ENCODE measurements around the gene NAT14.
A peak's percentile ranks its signal among the peaks of the same experiment; 100 is the strongest.
"Not testable (repeated sequence)": the region's sequence is repeated elsewhere in the genome, so short reads cannot be mapped to it uniquely, and the experiment has no call there.

Gene NAT14

DNA sequence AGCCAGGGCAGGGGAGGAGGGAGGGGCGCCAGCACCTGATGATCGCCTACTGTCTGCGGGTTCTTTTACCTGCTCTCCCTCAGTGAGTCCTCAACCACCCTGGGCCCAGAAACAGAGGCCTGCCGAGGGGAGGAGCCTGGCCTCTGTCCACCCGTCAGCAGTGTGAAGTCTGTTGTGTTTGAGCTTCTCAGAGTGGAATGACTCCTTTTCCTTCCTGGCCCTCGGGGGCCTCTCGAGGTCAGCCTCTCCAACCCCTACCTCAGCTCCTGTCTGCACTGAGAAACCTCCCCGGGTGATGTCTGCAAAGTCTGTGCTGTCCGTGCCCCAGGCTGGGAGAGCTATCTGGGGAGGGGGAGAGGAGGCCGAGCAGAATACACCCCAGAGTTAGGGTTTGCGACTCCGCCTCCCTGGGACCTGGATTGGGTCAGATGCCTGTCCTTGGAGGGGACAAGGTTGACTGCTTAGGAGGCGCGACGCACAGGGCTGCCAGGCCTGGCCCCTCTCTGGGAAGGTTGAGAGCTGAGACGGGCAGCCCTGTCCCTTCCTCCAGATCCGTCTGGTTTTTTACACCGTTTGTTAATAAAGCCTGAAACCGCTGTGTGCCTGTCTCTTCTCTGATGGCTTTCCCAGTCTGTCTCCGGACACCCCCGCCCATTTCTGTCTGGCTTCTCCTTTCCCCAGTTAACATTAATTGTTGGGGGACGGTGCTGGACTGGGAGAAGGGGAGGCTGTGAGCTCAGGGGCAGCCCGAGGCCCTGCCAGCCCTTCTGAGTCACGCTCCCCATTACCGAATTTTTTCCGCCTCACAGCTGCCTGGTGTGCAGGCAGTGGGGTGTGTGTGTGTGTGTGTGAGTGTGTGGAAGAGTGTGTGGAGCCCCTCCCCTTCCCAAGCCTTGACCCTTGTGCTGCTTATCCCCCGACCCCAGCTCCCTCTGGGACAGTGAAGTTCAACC lies 2.3 kb downstream of the NAT14 start:
- DNase-seq (ENCODE audit: low read depth) = peak; percentile 89

DNA sequence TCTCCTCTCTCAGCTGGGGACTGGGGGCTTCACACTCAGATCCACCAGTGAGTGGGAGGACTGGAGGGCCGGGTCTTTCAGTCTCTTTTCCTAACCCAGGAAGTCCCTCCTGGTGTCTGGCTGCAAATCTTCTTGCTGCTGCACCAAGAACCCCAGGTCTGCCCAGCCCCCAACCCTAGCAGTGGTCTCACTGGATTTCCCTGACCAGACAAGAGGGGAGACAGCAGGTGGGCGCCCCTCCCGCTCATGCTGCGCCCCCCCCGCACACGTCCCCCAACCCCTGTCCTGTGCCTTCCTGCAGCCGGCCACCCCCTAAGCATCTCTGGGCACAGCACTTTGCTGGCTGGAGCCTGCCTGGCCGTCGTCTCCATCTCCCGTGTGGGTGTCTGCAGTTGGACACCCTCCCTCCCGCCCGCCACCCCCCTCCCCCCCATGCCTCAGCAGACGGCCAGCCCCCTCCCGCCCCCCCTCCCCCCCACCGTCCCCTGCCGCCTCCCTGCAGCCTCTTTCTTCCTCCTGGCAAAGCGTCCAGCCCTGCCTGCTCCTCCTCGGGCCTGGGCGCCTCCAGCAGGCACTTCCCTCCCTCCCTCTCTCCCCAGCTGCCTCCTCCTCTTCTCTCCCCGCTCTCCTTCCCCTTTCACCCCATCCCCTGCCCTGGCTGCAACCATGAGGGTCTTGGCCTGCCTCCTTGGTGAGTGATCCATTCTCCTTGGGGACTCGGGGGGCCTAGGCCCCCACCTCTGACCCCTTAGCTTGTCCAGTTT lies 3.1 kb downstream of the NAT14 start, which contains the start of gene SSC5D:
TSS of gene SSC5D (plus strand) at position 513 of the 764 bp plus-strand sequence. CDS start at position 667, 154 bp downstream.
- peak; percentile 46 for DNase-seq (ENCODE audit: low read depth)

DNA sequence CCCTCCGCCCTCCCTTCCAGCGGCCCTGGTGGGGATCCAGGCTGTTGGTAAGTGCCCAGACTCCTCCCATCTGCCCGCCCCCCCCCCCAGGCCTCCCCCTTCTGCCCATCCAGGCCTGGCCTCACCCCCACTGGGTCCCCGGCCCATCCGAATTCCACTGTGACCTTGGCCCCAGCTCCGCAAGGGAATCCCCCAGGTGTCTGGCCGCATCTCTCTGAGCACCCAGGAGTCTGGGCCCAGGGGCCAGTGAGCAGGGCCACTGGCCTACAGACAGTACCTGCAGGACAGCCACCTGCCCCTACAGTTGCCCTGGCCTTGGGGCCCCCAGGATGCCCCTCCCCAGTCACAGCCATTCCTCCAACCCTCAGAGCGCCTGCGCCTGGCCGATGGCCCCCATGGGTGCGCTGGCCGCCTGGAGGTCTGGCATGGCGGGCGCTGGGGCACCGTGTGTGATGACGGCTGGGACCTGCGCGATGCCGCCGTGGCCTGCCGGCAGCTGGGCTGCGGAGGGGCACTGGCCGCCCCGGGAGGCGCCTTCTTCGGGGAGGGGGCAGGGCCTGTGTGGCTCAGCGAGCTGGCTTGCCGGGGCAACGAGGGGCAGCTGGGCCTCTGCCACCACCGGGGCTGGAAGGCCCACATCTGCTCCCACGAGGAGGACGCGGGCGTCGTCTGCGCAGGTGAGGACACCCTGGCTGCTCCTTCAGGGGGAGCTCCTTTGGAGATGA lies 4.2 kb downstream of the NAT14 start:
- no peak for DNase-seq (ENCODE audit: low read depth)

DNA sequence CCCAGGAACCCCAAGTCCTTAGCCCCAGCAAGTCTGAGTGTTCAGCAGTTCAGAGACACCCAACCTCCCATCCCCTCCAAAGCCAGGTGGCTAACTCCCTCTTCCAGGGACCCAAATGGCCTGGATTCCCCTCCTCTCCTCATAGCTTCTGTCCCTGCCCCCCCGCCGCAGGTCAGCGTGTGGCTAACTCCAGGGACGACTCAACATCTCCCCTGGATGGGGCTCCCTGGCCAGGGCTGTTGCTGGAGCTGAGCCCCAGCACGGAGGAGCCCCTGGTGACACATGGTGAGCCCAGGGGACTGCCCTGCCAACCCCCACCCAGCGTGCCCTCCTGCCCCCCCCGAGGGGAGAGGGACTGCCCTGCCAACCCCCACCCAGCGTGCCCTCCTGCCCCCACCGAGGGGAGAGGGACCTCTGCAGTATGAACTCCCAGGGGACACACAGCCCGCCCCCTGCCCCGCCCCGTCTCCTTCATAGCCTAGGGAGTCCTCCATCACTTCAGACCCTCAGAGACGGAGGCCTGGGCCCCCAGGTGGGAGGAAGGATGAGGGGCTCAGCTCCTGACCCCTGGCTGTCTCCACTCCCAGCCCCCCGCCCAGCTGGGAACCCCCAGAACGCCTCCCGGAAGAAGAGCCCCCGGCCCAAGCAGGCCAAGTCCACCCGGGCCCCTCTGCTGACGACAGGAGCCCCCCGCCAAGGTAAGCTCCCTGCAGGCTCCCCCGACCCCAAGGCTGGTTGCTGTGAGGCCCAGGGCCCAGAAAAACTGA lies 4.9 kb downstream of the NAT14 start:
- DNase-seq (ENCODE audit: low read depth) = no peak

DNA sequence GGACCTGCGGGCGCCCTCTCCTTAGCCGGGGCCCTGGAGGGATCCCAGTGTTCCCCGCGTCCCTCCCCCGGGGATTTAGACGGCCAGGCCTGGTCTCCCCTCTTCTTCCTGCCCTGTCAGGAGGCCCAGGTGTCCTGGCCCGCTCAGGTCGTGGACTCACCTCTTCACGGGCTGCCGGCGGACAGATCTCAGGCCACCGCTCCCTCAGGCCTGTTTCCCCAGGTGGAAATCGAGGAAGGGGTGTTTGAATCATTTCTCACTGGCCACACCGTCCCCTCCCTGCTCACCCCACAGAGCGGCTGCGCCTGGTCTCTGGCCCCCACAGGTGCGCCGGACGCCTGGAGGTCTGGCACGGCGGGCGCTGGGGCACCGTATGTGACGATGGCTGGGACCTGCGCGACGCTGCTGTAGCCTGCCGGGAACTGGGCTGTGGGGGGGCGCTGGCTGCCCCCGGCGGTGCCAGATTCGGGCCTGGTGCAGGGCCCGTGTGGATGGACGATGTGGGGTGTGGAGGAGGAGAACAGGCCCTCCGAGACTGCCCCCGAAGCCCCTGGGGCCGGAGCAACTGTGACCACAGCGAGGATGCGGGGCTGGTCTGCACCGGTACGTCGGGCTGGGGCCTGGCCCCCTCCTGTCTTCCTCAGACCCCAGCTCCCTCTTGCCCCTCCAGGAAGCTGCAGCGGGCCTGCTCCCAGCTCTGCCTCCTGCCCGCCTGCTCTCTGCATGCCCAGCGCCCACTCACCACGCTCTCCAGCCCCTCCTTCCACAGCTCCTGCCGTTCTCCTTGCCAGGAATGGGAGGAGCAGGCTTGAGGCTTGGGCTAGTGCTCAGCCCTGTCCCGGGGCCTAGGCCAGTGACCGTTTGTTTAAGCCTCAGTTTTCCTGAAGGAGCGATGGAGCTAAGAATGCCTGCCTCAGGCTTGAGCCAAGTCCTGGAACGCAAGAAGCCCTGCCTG lies 5.8 kb downstream of the NAT14 start:
- no peak for DNase-seq (ENCODE audit: low read depth)

DNA sequence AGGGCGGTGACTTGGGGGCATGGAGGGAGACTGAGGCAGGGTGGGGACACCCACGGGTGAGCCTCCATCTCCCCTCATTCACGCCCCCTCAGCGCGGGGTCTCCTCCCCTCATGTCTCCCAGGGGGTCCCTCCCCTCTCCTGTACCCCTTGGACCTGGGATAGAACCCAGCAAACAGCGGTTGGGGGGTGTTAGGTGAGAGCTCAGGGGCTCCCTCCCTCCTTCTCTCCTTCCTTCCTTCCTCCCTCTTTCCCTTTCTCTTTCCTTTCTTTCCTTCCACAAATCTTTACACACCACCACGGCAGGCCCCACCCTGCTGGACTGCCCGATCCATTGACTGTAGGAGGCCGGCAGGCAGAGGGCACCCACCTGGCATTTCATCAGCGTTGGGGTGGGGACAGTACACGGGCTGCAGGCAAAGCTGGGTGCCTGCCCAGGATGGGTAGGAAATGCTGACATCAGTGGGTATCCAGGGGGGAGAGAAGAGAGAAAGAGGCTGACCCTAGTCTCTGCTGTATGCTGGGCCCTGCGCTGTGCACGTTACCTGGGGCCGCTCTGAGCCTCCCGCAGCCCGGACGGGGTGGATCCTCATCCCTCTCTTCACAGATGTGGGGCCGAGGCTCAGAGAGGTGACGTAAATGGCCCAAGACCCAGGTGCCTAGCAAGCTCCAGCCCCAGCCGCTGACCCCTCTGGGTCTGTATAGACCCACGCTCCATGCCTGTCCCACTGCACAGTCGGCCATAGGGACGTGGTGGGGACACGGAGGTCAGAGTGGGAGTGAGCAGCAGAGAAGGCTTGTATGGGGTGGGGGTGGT lies 6.8 kb downstream of the NAT14 start:
- DNase-seq (ENCODE audit: low read depth) = no peak

DNA sequence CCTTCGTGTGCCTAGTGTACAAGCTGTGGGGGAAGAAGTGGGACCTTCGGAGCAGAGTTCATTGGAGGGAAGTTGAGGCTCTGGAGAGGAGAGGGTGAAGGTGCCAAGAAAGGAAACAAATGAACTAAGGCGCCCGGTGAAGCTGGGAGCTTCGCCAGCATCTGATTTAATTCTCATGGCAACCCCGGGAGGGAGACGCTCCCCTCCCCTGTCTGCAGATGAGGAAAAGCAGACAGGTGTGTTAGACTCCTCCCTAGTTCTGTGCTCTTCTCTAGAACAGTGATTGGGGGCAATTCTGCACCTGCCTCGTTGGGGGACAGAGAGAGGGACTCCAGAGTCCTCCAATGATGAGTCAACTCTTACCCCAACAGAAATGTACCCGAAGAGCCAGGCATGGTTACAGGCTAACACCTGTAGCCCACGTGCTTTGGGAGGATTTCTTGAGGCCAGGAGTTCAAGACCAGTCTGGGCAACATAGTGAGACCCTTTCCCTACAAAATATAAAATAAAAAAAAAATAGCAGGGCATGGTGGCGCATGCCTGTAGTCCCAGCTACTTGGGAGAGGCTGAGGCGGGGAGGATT lies 7.5 kb downstream of the NAT14 start:
- DNase-seq (ENCODE audit: low read depth) = no peak

DNA sequence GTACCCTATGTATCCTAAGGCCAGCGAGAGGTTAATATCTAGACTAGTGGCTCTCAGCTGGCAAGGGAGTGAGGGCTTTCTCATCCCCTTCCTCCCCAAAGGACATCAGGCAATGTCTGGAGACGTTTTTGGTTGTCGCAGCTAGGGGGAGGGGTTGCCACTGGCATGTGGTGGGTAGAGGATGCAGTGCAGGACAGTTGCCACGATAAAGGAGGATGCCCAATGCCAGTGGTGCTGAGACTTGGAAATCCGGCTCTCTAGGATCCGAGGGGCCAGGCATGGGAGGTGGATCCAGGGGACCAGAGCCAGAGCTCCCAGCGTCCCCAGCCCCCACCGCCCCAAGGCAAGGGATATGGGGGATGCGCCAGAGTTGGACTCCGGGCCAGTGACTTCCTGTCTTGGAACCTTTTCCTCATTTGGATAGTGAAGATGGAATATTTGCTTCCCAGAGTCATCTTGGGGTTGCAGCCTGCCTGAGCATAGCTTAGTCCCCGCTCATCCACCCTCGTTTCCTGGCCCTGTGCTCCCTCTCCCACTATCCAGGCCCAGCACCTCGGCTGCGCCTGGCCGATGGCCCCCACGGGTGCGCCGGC lies 8.2 kb downstream of the NAT14 start:
- peak; percentile 61 for DNase-seq (ENCODE audit: low read depth)

DNA sequence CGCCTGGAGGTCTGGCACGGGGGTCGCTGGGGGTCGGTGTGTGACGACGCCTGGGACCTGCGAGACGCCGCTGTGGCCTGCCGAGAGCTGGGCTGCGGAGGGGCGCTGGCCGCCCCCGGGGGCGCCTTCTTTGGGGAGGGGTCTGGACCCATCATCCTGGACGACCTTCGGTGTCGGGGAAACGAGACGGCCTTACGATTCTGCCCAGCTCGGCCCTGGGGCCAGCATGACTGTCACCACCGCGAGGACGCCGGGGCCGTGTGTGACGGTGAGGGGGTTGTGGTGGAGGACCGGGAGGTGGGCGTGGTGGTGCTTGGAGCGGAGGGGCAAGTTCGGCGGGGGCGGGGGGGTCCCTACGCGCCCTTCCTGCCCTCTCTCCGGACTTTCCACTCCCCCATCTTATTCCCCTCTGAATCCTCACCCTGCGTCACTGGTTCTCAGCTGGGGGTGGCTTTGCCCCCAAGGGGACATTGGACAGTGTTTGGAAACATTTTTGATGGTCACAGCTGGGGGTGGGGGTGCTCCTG lies 8.7 kb downstream of the NAT14 start:
- peak; percentile 23 for DNase-seq (ENCODE audit: low read depth)

DNA sequence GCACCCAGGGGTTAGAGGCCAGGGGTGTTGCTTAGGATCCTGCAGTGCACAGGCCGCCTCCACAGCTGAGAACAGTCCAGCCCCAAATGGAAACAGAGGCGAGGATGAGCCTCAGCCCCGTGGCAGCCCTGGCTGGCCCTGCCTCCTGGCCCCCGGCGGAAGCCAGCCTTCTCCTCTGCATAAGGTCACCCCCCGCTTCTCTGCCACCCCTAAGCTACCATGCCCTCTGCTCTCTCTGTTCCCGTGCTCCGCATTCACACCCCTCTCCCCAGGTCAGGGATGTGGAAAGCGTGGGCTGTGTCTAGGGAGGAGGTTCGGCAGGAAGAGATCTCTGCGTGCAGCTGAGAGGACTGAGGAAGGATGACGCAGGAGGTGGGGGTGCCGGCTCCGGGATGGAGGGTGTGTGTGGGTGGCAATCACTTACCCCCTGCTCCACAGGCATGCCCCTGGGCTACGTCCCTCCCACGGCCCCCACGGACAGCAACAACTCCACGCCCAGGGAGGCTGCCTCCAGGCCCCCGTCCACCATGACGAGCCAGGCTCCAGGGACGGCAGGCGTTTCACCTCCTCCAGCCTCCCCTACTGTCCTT lies 9.3 kb downstream of the NAT14 start:
- peak; percentile 72 for DNase-seq (ENCODE audit: low read depth)

DNA sequence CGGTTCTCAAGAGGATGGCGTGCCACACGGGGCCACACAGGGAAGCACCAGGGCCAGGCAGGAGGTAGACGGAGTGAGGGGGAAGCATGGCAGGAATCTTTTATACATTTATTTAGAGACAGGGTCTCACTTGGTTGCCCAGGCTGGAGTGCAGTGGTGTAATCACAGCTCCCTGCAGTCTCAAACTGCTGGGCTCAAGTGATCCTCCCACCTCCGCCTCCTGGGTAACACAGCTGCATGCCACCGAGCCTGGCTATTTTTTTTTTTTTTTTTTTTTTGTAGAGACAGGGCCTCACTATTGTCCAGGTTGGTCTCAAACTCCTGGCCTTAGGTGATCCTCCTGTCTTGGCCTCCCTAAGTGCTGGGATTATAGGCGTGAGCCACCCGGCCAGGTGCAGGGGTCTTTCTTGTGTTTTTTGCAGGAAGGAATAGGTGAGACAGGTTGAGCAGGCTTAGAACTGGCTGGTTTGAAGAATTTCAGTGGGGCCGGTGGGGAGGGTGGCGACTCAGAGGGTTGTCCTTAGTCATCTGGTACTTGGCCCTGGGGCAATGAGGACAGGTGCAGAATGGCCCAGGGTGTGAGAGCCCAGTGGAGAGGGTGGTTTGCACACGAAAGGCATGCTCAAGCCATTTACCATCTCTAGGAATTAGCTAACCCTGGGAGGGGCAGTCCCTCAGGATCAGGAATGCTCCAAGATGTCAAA lies 10.8 kb downstream of the NAT14 start:
- DNase-seq (ENCODE audit: low read depth) = peak; percentile 40

DNA sequence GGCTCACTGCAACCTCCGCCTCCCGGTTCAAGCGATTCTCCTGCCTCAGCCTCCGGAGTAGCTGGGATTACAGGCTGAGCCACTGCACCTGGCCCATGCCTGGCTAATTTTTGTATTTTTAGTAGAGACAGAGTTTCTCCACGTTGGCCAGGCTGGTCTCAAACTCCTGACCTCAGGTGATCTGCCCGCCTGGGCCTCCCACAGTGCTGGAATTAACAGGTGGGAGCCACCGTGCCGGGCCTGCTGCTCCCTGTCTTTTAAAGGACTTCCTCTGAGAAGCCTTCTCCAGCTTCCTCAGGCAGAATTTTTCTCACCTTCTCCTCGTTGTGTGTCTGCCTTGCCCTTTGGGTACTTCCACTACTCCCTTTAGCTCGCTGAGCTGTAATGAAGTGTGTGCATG lies 11.8 kb downstream of the NAT14 start:
- DNase-seq (ENCODE audit: low read depth) = not testable (repeated sequence)

DNA sequence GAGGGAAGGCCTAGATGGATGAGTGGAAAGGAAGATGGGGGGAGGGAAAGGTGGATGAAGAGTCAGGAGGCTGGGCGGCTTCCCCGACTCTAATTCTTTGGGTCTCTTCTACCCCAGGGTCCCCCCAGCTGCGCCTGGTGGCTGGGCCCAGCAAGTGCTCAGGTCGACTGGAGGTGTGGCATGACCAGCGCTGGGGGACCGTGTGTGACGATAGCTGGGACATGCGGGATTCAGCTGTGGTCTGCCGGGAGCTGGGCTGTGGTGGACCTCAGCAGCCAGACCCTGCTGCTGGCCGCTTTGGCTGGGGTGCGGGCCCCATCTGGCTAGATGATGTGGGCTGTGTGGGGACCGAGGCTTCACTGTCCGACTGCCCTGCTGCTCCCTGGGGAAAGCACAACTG lies 12.8 kb downstream of the NAT14 start:
- no peak for DNase-seq (ENCODE audit: low read depth)

DNA sequence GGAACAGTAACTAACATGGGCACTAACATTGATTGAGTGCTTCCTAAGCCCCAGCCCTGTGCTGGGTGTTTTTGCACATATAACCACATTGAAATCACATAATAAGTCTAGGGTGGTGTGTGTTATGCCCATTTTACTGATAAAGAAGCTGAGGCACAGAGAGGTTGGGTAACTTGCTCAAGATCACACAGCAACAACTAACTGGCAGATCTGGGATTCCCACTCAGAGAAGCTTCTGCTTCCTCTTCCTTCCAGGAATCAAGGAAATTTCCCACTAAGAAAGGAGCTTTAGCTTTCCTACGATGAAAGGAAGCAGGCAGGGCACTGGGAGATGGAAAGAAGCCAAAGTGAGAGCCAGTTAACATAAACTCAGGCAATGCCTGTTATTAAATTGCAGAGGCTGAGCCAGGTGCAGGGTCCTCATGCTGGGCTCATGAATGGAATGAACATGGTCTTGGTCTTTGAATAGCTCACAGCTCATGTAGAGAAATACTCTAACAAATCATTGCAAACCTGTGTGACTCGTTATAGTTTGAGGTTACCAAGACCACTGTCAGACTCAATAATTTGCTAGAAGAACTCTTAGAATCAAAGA lies 13.4 kb downstream of the NAT14 start:
- no peak for DNase-seq (ENCODE audit: low read depth)

DNA sequence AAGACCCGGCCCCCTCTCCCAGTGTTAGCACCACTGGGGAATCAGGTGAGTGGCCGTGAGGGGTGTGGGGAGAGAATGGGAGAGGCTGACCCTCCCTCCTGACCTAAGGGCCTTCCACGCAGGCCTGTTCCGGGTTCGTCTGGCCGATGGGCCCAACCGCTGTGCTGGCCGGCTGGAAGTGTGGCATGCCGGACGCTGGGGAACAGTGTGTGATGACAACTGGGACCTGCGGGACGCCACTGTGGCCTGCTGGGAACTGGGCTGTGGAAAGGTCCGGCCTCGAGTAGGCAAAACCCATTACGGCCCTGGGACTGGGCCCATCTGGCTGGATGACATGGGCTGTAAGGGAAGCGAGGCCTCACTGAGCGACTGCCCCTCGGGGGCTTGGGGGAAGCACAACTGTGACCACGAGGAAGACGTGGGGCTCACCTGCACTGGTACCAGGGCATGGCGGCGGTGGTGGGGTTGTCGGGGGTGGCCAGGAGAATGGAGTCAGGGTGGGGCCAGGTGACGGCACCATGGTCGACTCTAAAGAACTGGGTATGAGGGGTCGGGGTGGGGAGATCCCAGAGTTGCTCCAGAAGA lies 15.5 kb downstream of the NAT14 start:
- DNase-seq (ENCODE audit: low read depth) = no peak

DNA sequence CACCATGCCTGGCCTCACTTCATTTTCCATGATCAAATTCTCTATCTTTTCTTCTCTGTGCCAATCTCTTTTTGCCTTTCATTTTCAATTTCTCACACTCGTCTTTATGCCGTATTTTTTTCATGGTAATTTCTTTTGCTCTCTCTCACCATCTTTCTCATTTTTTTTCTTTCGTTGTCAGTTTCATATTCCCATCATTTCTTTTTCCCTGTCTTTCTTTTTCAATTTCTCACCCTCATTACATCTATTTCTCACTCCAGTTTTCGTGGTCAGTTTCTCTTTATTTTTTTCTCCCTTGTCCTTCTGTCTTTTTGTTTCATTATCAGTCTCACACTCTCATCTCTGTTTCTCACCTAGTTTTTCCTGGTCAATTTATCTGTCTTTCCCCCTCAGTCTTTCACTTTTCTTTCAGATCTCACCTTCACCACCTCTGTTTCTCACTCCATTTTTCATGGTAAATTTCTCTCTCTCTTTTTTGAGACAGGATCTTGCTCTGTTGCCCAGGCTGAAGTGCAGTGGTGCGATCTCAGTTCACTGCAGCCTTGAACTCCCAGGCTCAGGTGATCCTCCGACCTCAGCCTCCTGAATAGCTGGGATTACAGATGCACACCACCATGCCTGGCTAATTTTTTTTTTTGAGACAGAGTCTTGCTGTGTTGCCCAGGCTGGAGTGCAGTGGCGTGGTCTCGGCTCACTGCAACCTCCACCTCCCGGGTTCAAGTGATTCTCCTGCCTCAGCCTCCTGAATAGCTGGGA lies 17.4 kb downstream of the NAT14 start:
- DNase-seq (ENCODE audit: low read depth) = no peak
